Thoracic aorta (tissue), 2 donors: Measurements from ENCODE around the gene PNPLA7. TPM values are rescaled to one million over a fixed set of nuclear protein-coding genes. Genes with fewer than 3 reads are reported as not detected.

Experiments
- ATAC-seq: fragments of 150-250 bp; one replicate; pipeline ENCODE4 v1.8.0; 2017; ENCODE audit warnings: low read depth; ENCODE audit not compliant: insufficient number of reproducible peaks, low FRiP score
- DNase-seq: peaks from one replicate; pipeline ENCODE4 v3.0.0-alpha.2; 2020; ENCODE audit warnings: low spot score
- H3K27ac ChIP-seq, 2 donors: fragments of 200-600 bp; sonication (generic); 1 replicate in 1 of 2; 2 replicates in 1 of 2; pipeline ENCODE4 v1.5.1; 2016; ENCODE audit warnings: mild to moderate bottlenecking in 2 of 2, moderate library complexity in 2 of 2
- H3K27me3 ChIP-seq: fragments of 200-600 bp; sonication (generic); replicated peaks from 2 replicates; pipeline ENCODE4 v1.6.0; 2016; ENCODE audit warnings: mild to moderate bottlenecking; ENCODE audit not compliant: insufficient read depth
- H3K36me3 ChIP-seq: fragments of 200-600 bp; sonication (generic); one replicate; pipeline ENCODE4 v1.5.1; 2016
- H3K4me1 ChIP-seq, 2 donors: fragments of 200-600 bp; sonication (generic); 1 replicate in 1 of 2; 2 replicates in 1 of 2; pipeline versions ENCODE4 v1.5.1 to v1.6.0; 2016; ENCODE audit warnings: low read depth in 2 of 2, mild to moderate bottlenecking in 1 of 2; ENCODE audit not compliant: control insufficient read depth in 1 of 2
- H3K4me3 ChIP-seq: fragments of 200-600 bp; sonication (generic); 2 replicates; pipeline ENCODE4 v1.5.1; 2016; ENCODE audit warnings: mild to moderate bottlenecking
- H3K9me3 ChIP-seq: fragments of 200-600 bp; sonication (generic); 2 replicates; pipeline ENCODE4 v1.5.1; 2016
- total RNA-seq, 2 donors: library from RNA; depleted of rRNA; stranded (reverse); fragments of >200 nt; gene quantifications; one replicate each; pipeline versions ENCODE4 v1.1.0 to v1.2.3, GENCODE V29; 2016
- TF ChIP-seq, protein P1 (sequence below): fragments of 200-600 bp; sonication (generic); IDR thresholded peaks from one replicate; pipeline ENCODE4 v1.5.1; 2019; ENCODE audit warnings: antibody characterized with exemption

Gene PNPLA7
- total RNA-seq, 2 donors from 2014 or later = 12.7 to 21.4 TPM

DNA sequence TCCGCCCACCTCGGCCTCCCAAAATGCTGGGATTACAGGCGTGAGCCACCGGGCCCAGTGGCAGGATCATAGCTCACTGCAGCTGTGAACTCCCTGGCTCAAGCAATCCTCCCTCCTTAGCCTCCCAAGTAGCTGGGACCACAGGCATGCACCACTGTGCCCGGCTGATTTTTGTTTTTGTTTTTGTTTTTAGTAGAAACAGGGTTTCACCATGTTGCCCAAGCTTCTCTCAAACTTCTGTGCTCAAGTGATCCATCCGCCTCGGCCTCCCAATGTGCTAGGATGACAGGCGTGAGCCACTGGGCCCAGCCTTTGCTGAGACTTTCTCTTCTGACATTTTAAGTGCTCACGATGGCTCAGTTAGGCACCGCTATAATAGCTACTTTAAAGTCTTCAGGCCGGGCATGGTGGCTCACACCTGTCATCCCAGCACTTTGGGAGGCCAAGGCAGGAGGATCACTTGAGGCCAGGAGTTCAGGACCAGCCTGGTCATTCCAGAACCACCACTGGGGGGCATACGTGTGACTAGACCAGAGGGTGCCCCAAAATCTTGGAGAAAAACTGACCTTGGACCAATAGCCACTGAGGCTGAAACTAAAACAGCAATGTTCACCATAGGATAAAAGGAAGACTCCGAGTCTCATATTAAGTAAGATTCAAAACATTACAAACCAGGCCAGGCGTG, 106.0 kb downstream of the PNPLA7 start:
- no peak for ATAC-seq
- no peak overlapping the region for H3K4me3 ChIP-seq
- no peaks in the 10 kb centered on the region for H3K9me3 ChIP-seq
- DNase-seq = no peak
- TF ChIP-seq, protein P1, sequence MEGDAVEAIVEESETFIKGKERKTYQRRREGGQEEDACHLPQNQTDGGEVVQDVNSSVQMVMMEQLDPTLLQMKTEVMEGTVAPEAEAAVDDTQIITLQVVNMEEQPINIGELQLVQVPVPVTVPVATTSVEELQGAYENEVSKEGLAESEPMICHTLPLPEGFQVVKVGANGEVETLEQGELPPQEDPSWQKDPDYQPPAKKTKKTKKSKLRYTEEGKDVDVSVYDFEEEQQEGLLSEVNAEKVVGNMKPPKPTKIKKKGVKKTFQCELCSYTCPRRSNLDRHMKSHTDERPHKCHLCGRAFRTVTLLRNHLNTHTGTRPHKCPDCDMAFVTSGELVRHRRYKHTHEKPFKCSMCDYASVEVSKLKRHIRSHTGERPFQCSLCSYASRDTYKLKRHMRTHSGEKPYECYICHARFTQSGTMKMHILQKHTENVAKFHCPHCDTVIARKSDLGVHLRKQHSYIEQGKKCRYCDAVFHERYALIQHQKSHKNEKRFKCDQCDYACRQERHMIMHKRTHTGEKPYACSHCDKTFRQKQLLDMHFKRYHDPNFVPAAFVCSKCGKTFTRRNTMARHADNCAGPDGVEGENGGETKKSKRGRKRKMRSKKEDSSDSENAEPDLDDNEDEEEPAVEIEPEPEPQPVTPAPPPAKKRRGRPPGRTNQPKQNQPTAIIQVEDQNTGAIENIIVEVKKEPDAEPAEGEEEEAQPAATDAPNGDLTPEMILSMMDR = no peak
- H3K27ac ChIP-seq = no peak overlapping the region
- H3K36me3 ChIP-seq = peaks cover 3% of the 10 kb centered on the region
- peaks cover 5 to 12% of the 10 kb centered on the region in 2 donors for H3K4me1 ChIP-seq
- peaks cover 4% of the 10 kb centered on the region for H3K27me3 ChIP-seq

DNA sequence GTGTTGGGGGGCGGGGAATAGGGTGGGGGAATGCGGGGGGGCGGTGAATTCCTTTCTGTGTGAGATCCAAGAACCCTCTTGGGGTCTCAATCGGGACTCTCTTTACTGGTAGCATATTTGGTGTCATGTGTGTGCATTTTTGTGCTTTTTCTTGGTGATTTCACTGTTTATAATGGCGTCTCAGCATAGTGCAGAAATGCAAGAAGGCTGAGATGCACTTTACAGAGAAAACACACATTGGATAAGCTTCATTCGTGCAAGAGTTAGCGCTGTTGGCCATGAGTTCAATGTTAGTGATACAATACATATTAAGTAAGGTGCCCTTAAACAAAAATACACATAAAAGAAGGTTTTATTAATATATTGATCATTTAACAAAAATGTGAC, 108.3 kb downstream of the PNPLA7 start:
- TF ChIP-seq, protein P1 = no peak
- H3K27me3 ChIP-seq = peaks cover 4% of the 10 kb centered on the region
- no peak for DNase-seq
- ATAC-seq = no peak
- no peaks in the 10 kb centered on the region for H3K9me3 ChIP-seq
- no peak overlapping the region for H3K27ac ChIP-seq
- H3K4me1 ChIP-seq = peaks cover 5% of the 10 kb centered on the region in 2 donors
- no peaks in the 10 kb centered on the region for H3K36me3 ChIP-seq
- peak overlapping the region; percentile 65 for H3K4me3 ChIP-seq

DNA sequence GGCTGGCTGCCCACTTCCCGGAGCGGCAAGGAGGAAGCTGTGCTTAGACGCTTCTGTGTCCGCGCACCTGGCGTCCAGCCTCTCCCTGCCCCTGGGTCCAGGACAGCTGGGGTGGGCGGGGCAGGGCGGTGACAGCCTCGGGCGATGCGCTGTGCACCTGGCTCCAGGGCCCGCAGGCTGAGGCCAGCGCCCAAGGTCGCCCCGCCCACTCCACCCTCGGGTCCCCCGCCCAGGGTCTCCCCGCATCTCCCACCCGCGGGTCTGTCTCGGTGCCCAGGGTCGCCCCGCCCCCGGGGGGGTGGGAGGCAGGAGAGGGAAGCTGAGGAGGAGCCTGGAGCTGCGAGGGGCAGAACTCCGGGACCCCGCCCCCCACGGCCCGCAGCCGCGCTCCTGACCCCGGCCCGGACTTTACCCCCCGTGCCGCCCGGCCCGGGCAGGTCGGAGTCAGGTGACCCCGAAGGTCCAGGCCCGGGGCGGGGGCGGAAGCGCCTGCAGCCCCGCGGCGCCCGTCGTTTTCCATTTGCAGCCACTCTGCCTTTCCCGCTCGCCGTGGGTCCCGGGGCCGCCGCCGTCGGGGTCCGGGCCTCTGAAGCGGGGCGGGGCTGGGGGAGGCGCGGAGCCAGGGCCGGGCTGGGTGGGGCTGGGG, 108.8 kb downstream of the PNPLA7 start, which contains the start of gene ENTPD8:
TSS of gene ENTPD8 (minus strand) at position 69 of the 646 bp plus-strand sequence. CDS start 3,072 bp downstream, outside the sequence.
- Histone ChIP-seq H3K4me3 (peak within 1 kb of the TSS; percentile 65), H3K4me1 (peaks cover 5% of the 10 kb centered on the region in 2 donors), H3K9me3 (no peaks in the 10 kb centered on the region), H3K27me3 (peaks cover 4% of the 10 kb centered on the region), H3K36me3 (no peaks in the 10 kb centered on the region), H3K27ac (no peak within 1 kb of the TSS)
- TF ChIP-seq, protein P1 = no peak
- ATAC-seq (no peak), DNase-seq (no peak)

DNA sequence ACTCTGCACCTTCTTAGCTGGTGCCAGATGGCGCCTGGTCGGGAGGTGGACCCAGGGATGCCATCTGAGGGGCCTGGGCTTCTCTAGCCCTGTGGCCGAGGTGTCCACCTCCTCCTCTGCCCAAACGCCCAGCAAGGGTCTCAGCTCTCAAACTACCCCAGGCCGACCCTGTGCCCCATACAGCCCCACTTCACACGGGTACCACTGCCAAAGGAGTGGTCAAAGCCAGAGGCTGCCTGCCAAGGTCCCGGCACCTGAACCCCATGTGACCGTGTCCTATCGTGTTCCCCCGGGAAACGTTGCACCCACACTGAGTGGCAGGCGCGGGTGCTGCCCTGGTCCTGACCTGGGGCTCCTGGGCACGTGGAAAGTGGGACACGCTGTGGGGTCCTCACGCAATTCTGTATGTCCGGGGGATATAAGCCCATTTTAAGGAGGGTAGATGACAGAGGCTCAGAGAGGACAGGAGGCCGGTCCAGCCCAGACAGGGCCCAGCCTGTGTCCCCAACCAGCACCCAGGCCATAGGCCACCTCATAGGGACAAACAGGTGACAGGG, 111.0 kb downstream of the PNPLA7 start:
- ATAC-seq = no peak

More for the DNA sequence above, 111.0 kb downstream of the PNPLA7 start:
- TF ChIP-seq, protein P1 = no peak
- Histone ChIP-seq H3K27me3 (peaks cover 4% of the 10 kb centered on the region), H3K4me1 (peaks cover 10 to 15% of the 10 kb centered on the region in 2 donors), H3K27ac (no peak overlapping the region), H3K36me3 (no peaks in the 10 kb centered on the region), H3K4me3 (no peak overlapping the region), H3K9me3 (no peaks in the 10 kb centered on the region)
- DNase-seq = no peak
